ENCODE data around the gene CNTRL.
"Not testable (repeated sequence)": the region's sequence is repeated elsewhere in the genome, so short reads cannot be mapped to it uniquely, and the experiment has no call there.

Gene CNTRL

DNA sequence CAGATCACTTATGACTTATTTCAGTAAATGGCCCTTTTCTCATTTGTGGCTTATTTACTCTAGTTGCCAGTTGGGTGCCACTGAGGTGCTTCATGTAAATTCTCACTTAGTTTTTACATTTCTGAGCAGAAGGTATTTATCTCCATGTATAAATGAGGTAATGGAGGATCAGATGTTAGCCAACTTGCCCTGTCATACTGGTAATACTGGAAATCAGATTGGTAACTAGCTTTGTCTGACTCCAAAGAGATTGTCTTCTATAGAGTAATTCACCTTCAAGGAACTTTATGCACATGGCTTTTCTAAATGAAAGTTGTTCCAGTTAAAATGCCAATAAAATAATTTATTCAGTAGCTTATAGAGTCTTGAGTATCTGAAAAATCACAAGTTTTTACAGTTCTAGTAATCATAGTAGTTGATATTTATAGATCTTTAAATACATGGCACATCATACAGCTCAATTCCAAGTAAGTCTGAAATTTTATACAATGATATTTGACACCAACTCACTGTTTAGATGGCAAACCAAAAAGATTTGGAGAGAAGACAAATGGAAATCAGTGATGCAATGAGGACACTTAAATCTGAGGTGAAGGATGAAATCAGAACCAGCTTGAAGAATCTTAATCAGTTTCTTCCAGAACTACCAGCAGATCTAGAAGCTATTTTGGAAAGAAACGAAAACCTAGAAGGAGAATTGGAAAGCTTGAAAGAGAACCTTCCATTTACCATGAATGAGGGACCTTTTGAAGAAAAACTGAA, 98.2 kb downstream of the CNTRL start:
- in situ Hi-C loops (cut with MboI; ENCODE audit: low sequenced_read_pairs): no loop called here

DNA sequence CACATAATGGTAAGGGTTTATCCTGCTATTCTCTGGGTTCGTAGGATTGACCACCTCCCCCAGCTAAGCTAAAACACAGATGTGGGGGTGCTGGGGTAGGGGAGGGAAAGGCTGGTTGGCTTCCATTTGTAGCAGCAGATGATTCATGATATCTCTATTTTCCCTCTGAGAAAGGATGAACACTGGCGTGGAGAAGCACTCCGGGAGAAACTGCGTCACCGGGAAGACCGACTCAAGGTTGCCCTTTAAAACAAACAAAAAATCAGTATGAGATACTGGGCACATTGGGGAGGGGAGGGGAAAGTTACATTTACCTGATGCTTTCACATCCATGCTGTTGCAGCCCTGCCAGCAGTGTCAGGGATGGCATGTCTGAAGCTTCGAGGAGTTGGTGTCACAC, 98.7 kb downstream of the CNTRL start:
- in situ Hi-C loops (cut with MboI; ENCODE audit: low sequenced_read_pairs): no loop called here

DNA sequence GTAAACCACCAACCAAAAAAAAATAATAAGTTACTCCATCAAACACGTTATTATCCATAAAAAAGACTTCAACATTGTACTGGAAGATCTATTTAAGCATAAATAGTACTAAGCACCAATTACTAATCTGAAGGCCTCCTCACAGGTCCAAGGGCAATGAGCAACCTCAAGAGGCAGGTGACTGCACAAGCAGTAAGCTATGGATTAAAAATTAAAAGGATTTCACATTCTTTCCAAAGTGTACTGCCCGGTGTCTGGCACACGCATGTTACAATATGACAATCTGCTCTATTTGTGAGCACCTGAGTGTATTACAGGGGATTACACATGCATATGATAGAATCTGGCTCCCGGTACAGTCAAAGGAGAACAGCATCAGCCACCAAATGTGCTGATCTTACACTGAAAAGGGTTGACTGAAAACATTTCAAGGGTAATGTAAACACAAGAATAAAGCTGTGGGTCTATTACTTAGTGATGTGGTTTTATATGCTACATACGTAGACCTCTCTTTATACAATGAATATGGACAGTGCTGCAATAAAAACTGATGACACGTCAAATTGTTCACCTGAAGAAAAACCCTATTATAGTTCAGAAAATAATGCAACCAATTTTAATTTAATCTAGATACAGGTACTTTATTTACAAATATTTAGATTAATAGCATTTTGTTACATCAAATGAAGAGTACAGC, 104.1 kb downstream of the CNTRL start:
- in situ Hi-C loops (cut with MboI; ENCODE audit: low sequenced_read_pairs): no loop called here

DNA sequence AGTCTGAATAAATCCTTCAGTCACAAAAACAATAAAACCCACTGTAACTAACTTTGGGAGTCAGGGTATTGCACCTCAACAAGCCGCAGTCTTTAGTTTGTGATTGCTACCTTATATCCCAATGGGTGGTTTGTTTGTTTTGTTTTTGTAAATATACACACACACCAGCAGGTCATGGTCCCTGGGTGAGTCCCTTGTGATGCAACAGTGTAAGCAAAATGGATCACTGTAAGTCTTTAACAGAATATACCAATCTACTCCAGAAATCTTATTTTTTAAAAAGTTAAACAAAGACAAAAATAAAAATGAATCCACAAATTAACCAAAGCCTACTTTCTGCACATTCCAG, 104.6 kb downstream of the CNTRL start:
- in situ Hi-C loops (cut with MboI; ENCODE audit: low sequenced_read_pairs): not testable (repeated sequence)

DNA sequence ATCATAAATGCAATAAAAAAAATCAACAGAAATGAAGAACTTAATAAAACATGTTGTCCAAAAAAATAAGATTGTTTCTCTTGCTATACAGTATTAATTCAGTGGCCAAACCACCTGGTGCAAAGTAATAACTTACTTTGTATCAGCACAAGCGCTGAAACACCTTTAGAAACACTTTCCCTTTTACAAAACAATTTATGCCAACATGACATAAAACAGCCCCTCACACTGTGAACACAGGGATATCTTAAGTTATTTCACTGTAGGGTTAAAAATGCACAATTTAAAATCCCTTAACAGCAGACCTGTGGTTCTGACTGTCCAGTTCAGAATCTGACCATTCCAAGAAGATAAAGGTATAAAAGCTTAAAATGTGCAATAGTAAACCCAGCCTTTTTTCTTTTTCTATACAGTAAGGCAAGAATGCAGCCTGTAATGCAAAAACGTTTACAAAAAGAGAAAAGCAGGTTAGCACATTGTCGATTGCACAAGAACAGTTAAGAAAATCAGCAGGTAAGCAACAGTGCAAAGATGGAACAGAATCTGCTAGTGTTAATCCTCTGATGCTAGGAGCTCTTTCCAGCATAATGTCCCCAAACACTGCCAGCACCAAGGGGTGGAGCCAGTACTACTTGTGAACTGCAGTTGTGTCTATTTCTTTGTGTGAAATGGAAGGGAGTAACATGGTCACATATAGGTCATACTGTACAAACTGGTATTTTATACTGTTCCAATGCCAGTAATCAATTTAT, 105.4 kb downstream of the CNTRL start:
- in situ Hi-C loops (cut with MboI; ENCODE audit: low sequenced_read_pairs): no loop called here

DNA sequence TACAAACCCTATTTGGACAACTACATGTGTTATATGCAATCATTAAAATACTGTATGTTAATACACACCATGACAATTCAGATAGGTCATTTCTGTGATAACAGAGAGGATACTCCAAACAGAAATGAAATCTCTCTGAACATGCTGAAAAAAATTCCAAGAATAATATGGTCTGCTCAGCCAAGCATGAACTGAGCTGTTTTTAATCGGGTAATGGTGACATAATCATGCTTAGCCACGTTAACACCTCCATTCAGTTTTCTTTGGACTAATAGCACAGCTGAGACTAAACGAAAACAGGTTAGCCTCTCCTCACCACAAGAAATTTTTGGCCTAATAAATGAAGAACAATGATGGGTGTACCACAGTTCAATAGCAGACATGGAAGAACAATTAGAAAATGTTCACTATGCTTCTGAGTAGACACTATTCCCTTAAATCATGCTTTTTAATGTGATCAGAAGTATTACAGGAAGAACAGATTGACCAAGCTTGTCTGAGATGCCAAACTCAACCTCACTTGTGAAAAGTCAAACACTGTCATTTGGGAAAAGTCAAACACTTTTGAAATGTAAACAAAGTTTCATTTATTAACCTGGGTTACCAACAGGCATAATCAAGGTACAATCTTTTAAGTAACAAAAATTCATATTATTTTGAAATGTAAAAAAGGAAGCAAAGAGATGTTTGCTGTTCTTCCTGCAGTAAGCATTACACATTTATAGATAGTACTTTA, 107.5 kb downstream of the CNTRL start:
- in situ Hi-C loops (cut with MboI; ENCODE audit: low sequenced_read_pairs): no loop called here

DNA sequence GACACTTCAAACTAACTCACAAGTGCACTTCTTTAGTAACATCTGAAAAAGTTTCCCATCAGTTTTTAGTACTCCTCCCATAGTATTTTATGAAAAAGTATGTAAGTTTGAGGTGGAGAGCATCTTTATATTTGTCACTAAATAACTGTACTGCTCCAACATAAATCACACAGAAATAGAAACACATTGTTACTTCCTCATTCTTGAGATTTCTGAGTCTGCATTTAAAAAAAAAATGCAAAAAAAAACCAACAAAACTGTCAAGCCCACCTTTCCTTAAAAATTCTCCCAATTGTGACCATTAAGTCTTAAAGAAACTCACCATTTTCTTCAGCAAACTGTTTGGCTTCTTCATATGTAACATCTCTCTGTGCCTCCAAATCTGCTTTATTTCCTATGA, 108.2 kb downstream of the CNTRL start:
- in situ Hi-C loops (cut with MboI; ENCODE audit: low sequenced_read_pairs): no loop called here

DNA sequence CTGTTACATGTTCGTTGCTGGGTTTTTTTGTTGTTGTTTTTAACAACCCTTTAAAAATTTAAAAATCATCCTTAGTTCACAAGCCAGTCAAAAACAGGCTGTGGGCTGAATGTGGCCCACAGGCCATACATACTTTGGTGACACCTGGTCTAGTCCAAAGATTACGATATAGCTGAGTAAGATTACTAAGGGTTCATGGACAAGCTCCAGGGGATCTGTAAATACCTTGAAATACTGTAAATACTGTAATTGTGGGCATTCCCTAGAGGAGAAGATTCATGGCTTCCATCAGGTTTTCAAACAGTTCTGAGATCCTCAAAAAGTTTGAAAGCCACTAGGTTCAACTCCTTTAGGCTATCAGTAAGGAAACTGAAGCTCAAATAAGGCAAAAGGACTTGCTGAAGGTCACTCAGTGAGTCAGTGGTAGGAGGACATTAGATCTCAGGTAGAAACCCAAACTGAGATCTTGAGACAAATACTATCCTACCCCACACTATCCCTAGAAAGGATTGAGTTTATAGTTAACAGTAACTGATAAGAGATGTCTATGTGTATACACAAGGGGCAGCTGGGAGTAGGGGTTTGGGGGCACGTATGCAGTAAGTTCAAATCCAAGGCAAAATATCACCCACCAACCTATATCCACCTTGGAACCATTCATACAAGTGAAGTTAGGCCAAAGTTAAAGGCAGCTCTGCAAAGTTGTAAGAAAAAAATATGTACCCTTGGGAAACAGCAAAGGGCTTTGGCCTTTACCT, 109.1 kb downstream of the CNTRL start:
- in situ Hi-C loops (cut with MboI; ENCODE audit: low sequenced_read_pairs): no loop called here

DNA sequence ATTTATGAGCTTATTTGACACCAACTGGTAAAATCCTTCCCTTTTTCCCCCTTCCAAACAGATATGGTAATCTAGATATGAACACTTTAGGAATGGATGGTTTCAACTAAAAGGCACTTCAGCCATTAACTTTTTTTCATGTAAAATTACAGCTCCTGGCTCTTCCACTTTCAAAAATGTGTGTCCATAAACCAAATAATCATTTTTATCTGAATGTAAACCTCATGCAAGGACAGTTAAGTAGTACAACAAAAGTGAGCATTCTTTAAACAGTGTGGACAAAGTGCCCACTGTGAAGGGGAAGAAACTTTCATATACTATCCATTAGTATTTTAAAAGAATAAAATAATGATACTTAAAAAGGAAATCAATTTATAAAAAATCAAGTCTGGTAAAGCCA, 109.7 kb downstream of the CNTRL start:
- in situ Hi-C loops (cut with MboI; ENCODE audit: low sequenced_read_pairs): no loop called here

DNA sequence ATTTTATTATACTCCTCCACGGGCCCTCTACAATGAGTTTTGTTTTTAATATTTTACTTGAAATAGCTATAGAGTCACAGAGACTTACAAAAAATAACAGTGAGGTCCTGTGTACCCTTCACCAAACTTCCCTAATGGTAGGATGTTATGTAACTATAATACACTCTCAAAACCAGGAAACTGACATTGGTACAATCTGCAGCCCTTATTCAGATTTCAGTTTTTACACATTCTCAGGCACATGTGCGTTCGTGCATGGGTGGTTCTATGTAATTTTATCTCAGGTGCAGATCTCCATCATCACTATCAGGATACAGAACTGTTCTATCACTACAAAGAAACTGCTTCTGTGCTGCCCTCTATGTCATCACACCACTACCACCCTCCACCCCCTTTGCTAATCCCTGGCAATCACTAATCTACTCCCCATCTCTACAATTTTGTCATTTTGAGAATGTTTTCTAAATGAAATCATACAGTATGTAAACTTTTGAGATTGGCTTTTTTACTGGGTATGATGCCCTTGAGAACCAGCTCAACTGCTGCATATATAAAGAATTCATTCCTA, 110.5 kb downstream of the CNTRL start:
- in situ Hi-C loops (cut with MboI; ENCODE audit: low sequenced_read_pairs): no loop called here

DNA sequence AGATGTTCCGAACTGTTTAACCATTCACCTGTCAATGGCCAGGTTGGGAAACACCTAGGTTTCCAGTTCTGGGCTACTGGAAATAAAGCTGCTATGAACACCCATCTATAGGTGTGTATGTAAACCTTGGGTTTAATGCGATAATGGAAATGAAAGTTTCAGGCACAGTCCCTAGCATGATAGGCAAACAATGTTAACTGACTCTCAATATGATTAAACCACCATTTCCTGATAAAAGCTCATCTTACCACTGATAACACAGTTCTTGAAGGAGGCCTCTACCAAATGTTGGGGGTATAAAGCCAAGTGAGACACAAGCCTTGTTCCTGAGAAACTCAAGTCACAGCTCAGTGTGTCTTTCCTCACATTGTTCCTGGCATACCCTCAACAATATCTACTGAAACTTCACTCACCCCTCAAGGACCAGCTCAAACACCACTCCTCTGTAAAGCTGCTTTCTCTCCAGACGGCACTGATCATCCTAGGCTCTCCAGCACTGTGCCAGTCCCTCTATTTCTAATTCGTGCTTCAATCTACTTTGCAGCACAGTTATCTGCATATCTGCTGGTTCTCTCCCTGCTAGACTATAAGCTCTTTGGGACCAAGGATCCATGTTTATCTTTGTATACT, 111.1 kb downstream of the CNTRL start:
- in situ Hi-C loops (cut with MboI; ENCODE audit: low sequenced_read_pairs): no loop called here

DNA sequence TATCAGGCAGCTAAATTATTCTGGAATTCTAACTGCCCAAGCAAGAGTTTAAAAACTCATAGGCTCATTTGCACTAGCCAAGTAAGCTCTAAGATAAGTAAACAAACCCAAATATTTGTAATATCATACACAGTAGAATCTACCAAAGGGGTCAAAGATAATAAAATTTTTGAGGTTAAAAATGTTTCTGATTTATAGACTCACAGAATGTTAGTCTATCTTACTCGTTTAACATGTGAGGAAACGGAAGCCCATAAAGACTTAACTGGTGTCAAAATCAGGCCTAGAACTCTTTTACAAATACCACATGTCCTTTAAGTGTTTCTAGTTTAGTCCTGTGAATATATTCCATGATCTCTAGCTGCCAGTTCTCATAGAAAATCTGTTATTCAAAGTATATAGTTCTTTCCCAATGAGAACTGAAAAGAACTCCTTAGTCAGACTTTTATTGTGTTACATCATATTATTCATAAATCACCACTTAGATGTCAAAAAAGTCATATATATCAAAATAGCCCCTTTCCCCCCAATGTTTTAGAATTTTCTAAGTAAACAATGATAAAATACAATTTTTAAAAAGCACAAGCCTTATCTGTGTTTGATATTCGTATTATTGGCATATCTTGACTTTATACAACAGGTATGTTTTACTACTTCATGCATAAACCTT, 113.0 kb downstream of the CNTRL start:
- in situ Hi-C loops (cut with MboI; ENCODE audit: low sequenced_read_pairs): no loop called here

DNA sequence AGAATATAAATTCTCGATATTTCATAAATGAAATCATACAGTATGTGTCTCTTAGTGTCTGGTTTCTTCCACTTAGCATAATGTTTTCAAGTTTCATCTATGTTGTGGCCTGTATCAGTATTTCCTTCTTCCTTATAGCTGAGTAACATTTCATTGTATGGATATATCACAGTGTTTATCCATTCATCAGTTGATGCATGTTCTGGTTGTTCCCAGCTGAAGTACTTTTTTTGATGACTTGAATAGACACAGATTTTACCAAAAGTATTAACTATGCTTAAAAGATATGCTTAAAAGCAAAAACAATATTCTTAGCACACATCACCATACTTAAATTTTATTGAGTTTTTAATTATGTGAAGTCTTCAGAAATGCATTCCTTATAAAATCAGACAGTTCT, 114.3 kb downstream of the CNTRL start:
- in situ Hi-C loops (cut with MboI; ENCODE audit: low sequenced_read_pairs): no loop called here

DNA sequence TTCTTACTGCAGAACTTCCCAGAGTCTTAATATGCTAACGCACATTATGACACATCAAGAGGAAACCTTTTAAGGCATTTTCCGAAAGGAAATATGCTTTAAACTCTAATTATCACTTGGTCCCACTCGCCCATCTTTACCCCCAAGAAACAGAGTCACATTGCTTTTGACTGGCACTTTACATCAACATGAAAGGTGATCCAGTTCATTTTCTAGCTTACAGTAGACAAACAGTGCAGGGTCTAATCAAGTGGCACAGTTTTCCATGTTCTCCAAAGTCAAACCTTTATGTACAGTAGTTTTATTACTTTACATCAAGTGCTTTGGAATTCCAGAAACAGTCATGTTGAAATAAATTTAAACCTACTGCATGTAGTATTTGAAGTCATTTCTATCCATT, 114.9 kb downstream of the CNTRL start:
- in situ Hi-C loops (cut with MboI; ENCODE audit: low sequenced_read_pairs): no loop called here

DNA sequence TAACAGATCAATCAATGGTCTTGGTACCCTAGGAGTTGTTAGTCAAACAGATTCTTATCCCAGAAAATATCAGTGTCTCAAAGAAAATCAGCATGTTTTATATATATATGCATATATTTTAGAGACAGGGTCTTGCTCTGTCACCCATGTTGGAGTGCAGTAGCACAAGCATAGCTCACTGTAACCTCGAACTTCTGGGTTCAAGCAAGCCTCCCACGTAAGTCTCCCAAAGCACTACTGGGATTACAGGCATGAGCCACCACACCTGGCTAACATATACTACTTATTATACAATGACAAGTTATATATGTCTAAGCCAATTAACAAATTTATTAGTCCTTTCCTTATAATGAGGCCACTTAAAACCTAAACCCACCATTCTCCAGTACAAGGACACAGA, 116.5 kb downstream of the CNTRL start:
- in situ Hi-C loops (cut with MboI; ENCODE audit: low sequenced_read_pairs): no loop called here

DNA sequence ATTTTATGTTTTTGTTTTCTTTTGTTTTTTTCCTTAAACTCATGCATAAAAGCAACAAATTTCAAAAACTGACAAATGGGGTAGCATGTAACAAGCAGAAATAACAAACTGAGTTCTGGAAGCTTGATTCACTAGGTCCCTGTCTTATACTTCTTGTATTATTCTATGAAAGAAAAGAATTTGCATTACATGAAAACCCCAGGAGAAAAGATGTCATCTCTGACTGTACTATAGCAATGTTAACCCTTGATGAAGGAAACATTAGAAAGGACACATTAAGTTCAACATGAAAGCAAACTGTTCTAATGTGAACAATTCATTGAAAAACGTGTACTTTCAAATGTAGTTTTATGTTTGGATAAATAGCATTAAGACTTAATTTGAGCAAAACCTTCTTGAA, 117.8 kb downstream of the CNTRL start:
- in situ Hi-C loops (cut with MboI; ENCODE audit: low sequenced_read_pairs): no loop called here

DNA sequence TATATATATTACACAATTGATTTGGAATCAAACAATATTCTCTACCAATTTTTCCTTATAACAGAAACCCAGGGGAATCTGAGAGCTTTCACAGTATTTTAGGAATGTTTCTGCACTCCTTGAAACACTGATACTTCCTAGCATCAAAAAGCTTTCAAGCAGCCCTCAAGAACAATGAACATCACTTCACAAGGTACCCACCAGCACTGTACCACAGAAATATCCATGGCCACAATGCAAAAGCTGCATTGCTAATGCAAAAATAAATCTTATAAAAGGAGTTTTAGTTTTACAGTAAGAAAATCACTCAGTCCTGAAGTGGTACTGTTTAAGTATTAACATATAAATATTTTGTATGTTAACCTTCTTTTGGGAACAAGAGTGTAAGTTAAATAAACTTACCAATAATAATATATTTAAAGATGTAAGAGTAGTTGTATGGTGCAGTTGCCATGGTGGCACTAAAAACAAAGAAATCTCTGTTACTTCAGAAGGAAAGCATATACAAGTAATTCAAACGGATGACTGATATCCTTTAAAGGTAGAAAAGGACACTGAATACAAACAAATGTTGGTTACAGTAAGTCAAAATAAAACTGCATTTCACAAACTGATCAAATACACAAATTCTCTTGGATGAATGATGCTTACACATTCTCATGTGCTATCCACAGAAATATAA, 118.3 kb downstream of the CNTRL start:
- in situ Hi-C loops (cut with MboI; ENCODE audit: low sequenced_read_pairs): no loop called here

DNA sequence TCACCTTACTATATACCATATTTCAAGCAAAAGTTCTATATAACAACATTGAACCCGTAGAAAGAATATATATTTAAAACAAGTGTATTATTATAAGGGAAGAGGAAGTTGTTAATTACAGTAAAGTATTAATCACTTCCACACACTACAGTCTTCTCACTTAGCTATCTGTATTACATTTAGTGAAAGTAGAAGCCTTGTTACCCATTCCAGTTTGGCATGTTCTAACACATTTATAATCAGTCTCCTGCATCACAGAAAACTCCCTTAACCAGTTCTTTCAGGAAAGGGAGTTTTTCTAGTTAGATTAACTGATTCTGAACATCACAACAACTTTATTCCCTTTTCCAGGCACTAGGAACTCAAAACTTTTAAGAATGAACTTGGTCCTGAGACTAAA, 120.0 kb downstream of the CNTRL start:
- in situ Hi-C loops (cut with MboI; ENCODE audit: low sequenced_read_pairs): no loop called here

DNA sequence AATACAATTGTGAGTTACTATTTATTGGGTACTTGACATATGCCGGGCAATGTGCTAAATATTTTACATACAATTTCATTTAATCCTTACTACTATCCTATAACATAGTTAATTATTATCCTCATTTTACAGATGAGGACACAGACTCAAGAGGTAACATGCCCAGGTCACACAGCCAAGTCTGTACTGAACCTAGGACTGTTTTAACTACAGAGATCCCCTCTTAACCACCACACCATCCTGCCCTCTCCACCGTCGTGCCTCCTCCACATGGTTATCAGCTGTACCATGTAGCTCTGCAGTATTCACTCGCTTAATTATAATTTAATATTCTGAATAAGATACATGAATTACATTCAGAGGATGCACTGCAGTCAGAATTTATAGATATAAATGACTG, 121.6 kb downstream of the CNTRL start:
- in situ Hi-C loops (cut with MboI; ENCODE audit: low sequenced_read_pairs): no loop called here
